ENCODE measurements around the gene KIF19.

GRCh38 chr17:74359916-74360315 lies 33.9 kb downstream of the KIF19 start:
- TF ChIP-seq CTCF (IDR thresholded peaks at IDR 0.05) (no peak), POLR2A (IDR thresholded peaks at IDR 0.05) (no peak)

Measured in uterus (tissue), 2 donors.